ENCODE measurements around the gene EIF1AD. TPM values are rescaled to one million over a fixed set of nuclear protein-coding genes. Genes with fewer than 3 reads are reported as not detected.

Gene EIF1AD
- total and polyA plus RNA-seq, 3 donors from 2014 or later = 42.5 to 46.5 (median 43.2) TPM

- Histone ChIP-seq H3K27ac (no peak overlapping the region), H3K4me3 (no peak overlapping the region), H3K4me1 (peaks cover 3% of the 10 kb centered on the region), H3K9me3 (no peaks in the 10 kb centered on the region), H3K36me3 (ENCODE audit: low read depth, missing control alignments) (no peaks in the 10 kb centered on the region), H3K27me3 (no peaks in the 10 kb centered on the region)
- intact Hi-C loops (cut with DNase I; ENCODE audit: low total_unique reads) = no loop called here
- TF ChIP-seq POLR2A (IDR thresholded peaks at IDR 0.05) = no peak
- 89 to 100% methylated on average over 2 to 6 of the region's 6 CpGs for WGBS, 2 donors
- DNase-seq = no peak
Observed at GRCh38 chr11:66014804-66015453, 13.0 kb upstream of the EIF1AD start.

- TF ChIP-seq CTCF (IDR thresholded peaks at IDR 0.05) (no peak), POLR2A (IDR thresholded peaks at IDR 0.05) (no peak)
- Histone ChIP-seq H3K27me3 (no peaks in the 10 kb centered on the region), H3K27ac (no peak overlapping the region), H3K4me3 (no peak overlapping the region), H3K4me1 (peaks cover 3% of the 10 kb centered on the region), H3K36me3 (ENCODE audit: low read depth, missing control alignments) (no peaks in the 10 kb centered on the region), H3K9me3 (no peaks in the 10 kb centered on the region)
- WGBS, 2 donors = 72% methylated on average over 2 to 7 of the region's 7 CpGs
- DNase-seq = no peak
- intact Hi-C loops (cut with DNase I; ENCODE audit: low total_unique reads) = no loop called here
Observed at GRCh38 chr11:66013762-66014100, 11.8 kb upstream of the EIF1AD start.

- intact Hi-C loops (cut with DNase I; ENCODE audit: low total_unique reads) = no loop called here
- DNase-seq = no peak
- no peak overlapping the region for H3K4me3 ChIP-seq
- peaks cover 3% of the 10 kb centered on the region for H3K4me1 ChIP-seq
- H3K9me3 ChIP-seq = no peaks in the 10 kb centered on the region
- WGBS, 2 donors = 66 to 67% methylated on average over 5 to 12 of the region's 12 CpGs
- no peaks in the 10 kb centered on the region for H3K36me3 ChIP-seq (ENCODE audit: low read depth, missing control alignments)
- no peaks in the 10 kb centered on the region for H3K27me3 ChIP-seq
- H3K27ac ChIP-seq = no peak overlapping the region
- TF ChIP-seq CTCF (IDR thresholded peaks at IDR 0.05) = no peak
- no peak for TF ChIP-seq POLR2A (IDR thresholded peaks at IDR 0.05)
Observed at GRCh38 chr11:66012946-66013761, 11.2 kb upstream of the EIF1AD start.

- WGBS, 2 donors = 47 to 50% methylated on average over 6 to 12 of the region's 12 CpGs
Observed at GRCh38 chr11:66012371-66012945, 10.5 kb upstream of the EIF1AD start.

More at GRCh38 chr11:66012371-66012945, 10.5 kb upstream of the EIF1AD start:
- Histone ChIP-seq H3K4me3 (no peak overlapping the region), H3K27ac (no peak overlapping the region), H3K36me3 (ENCODE audit: low read depth, missing control alignments) (no peaks in the 10 kb centered on the region), H3K4me1 (peaks cover 3% of the 10 kb centered on the region), H3K9me3 (no peaks in the 10 kb centered on the region), H3K27me3 (no peaks in the 10 kb centered on the region)
- intact Hi-C loops (cut with DNase I; ENCODE audit: low total_unique reads) = no loop called here
- DNase-seq = no peak
- TF ChIP-seq POLR2A (IDR thresholded peaks at IDR 0.05) (no peak), CTCF (IDR thresholded peaks at IDR 0.05) (no peak)
